Measurements from ENCODE around the gene KIAA0232.
A peak's percentile ranks its signal among the peaks of the same experiment; 100 is the strongest.

DNA sequence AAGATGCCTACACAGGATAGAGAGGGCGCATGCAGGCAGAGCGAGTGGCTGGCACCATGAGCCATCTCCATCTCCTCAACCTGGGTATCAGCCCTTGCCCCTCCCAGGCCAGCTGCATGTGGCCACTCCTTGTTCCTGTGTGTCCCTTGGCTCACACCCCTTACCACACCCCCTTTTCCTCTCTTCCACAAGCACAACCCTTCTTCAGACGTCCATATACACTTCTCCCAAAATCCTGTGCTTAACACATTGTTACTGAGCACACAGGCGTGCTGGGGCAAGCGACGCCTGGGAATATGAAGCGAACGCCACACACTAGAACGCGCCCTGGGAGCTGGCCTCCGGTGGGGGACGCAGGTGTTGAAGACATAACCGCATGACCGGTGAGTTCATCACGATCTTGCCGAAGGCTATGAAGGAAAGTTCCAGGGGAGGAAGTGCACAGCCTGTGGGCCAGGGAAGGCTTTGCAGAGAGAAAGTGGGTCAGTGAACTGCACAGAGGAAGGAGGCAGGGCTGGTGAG lies 19.1 kb upstream of the KIAA0232 start:
- TF ChIP-seq, protein P1, sequence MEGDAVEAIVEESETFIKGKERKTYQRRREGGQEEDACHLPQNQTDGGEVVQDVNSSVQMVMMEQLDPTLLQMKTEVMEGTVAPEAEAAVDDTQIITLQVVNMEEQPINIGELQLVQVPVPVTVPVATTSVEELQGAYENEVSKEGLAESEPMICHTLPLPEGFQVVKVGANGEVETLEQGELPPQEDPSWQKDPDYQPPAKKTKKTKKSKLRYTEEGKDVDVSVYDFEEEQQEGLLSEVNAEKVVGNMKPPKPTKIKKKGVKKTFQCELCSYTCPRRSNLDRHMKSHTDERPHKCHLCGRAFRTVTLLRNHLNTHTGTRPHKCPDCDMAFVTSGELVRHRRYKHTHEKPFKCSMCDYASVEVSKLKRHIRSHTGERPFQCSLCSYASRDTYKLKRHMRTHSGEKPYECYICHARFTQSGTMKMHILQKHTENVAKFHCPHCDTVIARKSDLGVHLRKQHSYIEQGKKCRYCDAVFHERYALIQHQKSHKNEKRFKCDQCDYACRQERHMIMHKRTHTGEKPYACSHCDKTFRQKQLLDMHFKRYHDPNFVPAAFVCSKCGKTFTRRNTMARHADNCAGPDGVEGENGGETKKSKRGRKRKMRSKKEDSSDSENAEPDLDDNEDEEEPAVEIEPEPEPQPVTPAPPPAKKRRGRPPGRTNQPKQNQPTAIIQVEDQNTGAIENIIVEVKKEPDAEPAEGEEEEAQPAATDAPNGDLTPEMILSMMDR (IDR thresholded peaks at IDR 0.05; ENCODE audit: control extremely low read depth in 1 of 3, insufficient read depth in 1 of 3, low read depth in 1 of 3, low read length in 3 of 3) = peak in 1 of 3 experiments; percentile 32; a peak in 1 of 4 replicates
- TF ChIP-seq CREB1 (IDR thresholded peaks at IDR 0.05) = no peak

All from H1 (cell line).